Prostate gland (tissue), 2 donors: ENCODE results near the gene ARRDC3. TPM values are rescaled to one million over a fixed set of nuclear protein-coding genes. Genes with fewer than 3 reads are reported as not detected.

Experiments used
- DNase-seq: peaks from one replicate; pipeline ENCODE4 v3.0.0-alpha.2; 2019; ENCODE audit warnings: low spot score
- H3K27ac ChIP-seq, 2 donors: fragments of 200-600 bp; sonication (generic); 2 replicates each; pipeline ENCODE4 v1.5.1; 2017 to 2019
- H3K27me3 ChIP-seq: fragments of 200-600 bp; sonication (generic); replicated peaks from 2 replicates; pipeline ENCODE4 v1.5.1; 2019; ENCODE audit not compliant: insufficient read depth
- H3K36me3 ChIP-seq, 2 donors: fragments of 200-600 bp; sonication (generic); 1 replicate in 1 of 2; 2 replicates in 1 of 2; pipeline versions ENCODE4 v1.5.1 to v1.8.1; 2017 to 2019
- H3K4me1 ChIP-seq: fragments of 200-600 bp; sonication (generic); replicated peaks from 2 replicates; pipeline ENCODE4 v1.5.1; 2019
- H3K4me3 ChIP-seq, 2 donors: fragments of 200-600 bp; sonication (generic); 2 replicates each; pipeline ENCODE4 v1.5.1; 2017 to 2019
- H3K9me3 ChIP-seq: fragments of 200-600 bp; sonication (generic); 2 replicates; pipeline ENCODE4 v1.5.1; 2017
- POLR2A ChIP-seq: fragments of 450-650 bp; IDR thresholded peaks from one replicate; pipeline ENCODE4 v1.6.1; 2016; ENCODE audit warnings: antibody characterized with exemption, mild to moderate bottlenecking
- POLR2AphosphoS5 ChIP-seq: sonication (generic); formaldehyde crosslinking; IDR thresholded peaks from one replicate; pipeline ENCODE4 v1.6.1; 2017; ENCODE audit warnings: antibody characterized with exemption
- WGBS: methylation state at CpG from one replicate; pipeline ENCODE4 v1.1.5; 2018; 5-methylcytosine and 5-hydroxymethylcytosine counted together
- intact Hi-C: fragments of 100-400 bp; cut with DNase I; formaldehyde crosslinking; loops from one replicate; pipeline ENCODE4 v1.14.2; 2022
- total RNA-seq, 2 donors: library from RNA; depleted of rRNA; stranded (reverse); fragments of >200 nt; gene quantifications; one replicate each; pipeline ENCODE4 v1.1.0, GENCODE V29; 2016
- TF ChIP-seq, protein P1 (sequence below), 4 experiments: fragments of 200-600 bp in 2 of 4; fragments of 450-650 bp in 2 of 4; sonication (generic) in 2 of 4; IDR thresholded peaks; 1 replicate in 3 of 4; 2 replicates in 1 of 4; pipeline ENCODE4 v1.5.1; 2016 to 2019; ENCODE audit warnings: antibody characterized with exemption in 4 of 4, mild to moderate bottlenecking in 2 of 4, moderate library complexity in 2 of 4

The ARRDC3 gene
- total RNA-seq, 2 donors from 2014 or later = 31.4 to 54.9 TPM

DNA sequence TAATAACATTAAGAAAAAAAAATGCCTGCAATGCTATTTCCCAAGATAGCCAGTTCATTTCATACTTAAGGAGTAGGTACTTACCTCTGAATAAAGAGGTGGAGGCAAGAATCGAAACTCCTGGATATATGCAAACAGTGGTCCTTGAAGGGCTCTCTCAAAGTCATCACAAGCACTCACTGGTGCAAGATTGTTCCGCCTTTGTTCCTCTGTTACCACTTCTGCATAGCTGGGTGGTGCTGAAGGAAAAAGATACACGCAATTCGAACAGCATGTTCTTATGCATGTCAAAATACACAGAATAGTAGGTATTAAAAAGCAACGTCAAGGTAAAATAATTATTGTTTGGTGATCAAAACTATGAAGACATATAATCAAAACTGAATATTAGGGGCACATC is 9.5 kb downstream of the ARRDC3 start:
- peaks cover 0 to 15% of the 10 kb centered on the region in 2 donors for H3K36me3 ChIP-seq
- no peak overlapping the region for H3K4me3 ChIP-seq
- H3K27ac ChIP-seq = no peak overlapping the region
- no peaks in the 10 kb centered on the region for H3K9me3 ChIP-seq
- 77% methylated on average over 5 of the region's 5 CpGs for WGBS
- intact Hi-C loops = no loop called here
- H3K27me3 ChIP-seq = no peaks in the 10 kb centered on the region
- no peak for TF ChIP-seq POLR2A
- TF ChIP-seq POLR2AphosphoS5 = no peak
- TF ChIP-seq, protein P1, sequence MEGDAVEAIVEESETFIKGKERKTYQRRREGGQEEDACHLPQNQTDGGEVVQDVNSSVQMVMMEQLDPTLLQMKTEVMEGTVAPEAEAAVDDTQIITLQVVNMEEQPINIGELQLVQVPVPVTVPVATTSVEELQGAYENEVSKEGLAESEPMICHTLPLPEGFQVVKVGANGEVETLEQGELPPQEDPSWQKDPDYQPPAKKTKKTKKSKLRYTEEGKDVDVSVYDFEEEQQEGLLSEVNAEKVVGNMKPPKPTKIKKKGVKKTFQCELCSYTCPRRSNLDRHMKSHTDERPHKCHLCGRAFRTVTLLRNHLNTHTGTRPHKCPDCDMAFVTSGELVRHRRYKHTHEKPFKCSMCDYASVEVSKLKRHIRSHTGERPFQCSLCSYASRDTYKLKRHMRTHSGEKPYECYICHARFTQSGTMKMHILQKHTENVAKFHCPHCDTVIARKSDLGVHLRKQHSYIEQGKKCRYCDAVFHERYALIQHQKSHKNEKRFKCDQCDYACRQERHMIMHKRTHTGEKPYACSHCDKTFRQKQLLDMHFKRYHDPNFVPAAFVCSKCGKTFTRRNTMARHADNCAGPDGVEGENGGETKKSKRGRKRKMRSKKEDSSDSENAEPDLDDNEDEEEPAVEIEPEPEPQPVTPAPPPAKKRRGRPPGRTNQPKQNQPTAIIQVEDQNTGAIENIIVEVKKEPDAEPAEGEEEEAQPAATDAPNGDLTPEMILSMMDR (IDR thresholded peaks at IDR 0.05) = no peak
- H3K4me1 ChIP-seq = no peaks in the 10 kb centered on the region
- DNase-seq = no peak

GRCh38 chr5:91373006-91373405 is 10.1 kb downstream of the ARRDC3 start:
- peaks cover 0 to 15% of the 10 kb centered on the region in 2 donors for H3K36me3 ChIP-seq
- no peaks in the 10 kb centered on the region for H3K4me1 ChIP-seq
- H3K9me3 ChIP-seq = no peaks in the 10 kb centered on the region
- intact Hi-C loops = no loop called here
- H3K27ac ChIP-seq = no peak overlapping the region
- 24% methylated on average over 1 of the region's 1 CpG for WGBS
- TF ChIP-seq, protein P1 (IDR thresholded peaks at IDR 0.05) = no peak
- TF ChIP-seq POLR2A (no peak), POLR2AphosphoS5 (no peak)
- no peak overlapping the region for H3K4me3 ChIP-seq
- DNase-seq = no peak
- no peaks in the 10 kb centered on the region for H3K27me3 ChIP-seq

GRCh38 chr5:91369480-91369879 is 13.6 kb downstream of the ARRDC3 start:
- peaks cover 5 to 6% of the 10 kb centered on the region in 2 donors for H3K36me3 ChIP-seq
- TF ChIP-seq POLR2A = no peak
- TF ChIP-seq, protein P1 (IDR thresholded peaks at IDR 0.05) = no peak
- no peak for TF ChIP-seq POLR2AphosphoS5
- no peaks in the 10 kb centered on the region for H3K9me3 ChIP-seq
- H3K27me3 ChIP-seq = no peaks in the 10 kb centered on the region
- H3K4me3 ChIP-seq = no peak overlapping the region
- H3K4me1 ChIP-seq = no peaks in the 10 kb centered on the region
- no peak for DNase-seq
- intact Hi-C loops = no loop called here
- WGBS = 38% methylated on average over 1 of the region's 1 CpG
- H3K27ac ChIP-seq = no peak overlapping the region

DNA sequence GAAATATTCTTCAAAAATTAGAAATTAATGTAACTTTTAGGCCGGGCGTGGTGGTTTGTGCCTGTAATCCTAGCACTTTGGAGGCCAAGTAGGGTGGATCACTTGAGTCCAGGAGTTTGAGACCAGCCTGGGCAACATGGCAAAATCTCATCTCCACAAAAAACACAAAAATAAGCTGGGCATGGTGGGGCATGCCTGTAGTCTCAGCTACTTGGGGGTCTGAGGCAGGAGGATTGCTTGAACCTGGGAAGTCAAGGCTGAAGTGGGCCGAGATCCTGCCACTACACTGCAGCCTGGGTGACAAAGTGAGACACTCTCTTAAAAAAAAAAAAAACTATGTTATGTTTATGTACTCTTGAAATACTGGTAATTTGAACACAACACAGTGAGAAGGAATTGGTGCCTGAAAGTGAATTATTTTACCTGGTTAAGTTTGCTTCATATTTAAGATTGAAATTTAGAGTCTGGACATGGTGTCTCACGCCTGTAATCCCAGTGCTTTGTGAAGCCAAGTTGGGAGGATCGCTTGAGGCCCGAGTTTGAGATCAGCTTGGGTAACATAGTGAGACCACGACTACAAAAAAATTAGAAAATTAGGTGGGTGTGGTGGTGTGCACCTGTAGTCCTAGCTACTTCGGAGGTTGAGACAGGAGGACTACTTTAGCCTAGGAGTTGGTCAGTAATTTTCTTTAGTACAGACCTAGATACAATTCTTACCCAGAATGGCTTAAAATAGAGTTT is 15.0 kb downstream of the ARRDC3 start:
- intact Hi-C loops = no loop called here
- WGBS = 94% methylated on average over 8 of the region's 8 CpGs
- TF ChIP-seq POLR2AphosphoS5 (no peak), POLR2A (no peak)
- TF ChIP-seq, protein P1 (IDR thresholded peaks at IDR 0.05) = no peak
- H3K4me1 ChIP-seq = no peaks in the 10 kb centered on the region
- no peak for DNase-seq
- H3K27ac ChIP-seq = no peak overlapping the region
- H3K36me3 ChIP-seq = peaks cover 0 to 5% of the 10 kb centered on the region in 2 donors
- no peak overlapping the region for H3K4me3 ChIP-seq
- no peaks in the 10 kb centered on the region for H3K27me3 ChIP-seq
- H3K9me3 ChIP-seq = no peaks in the 10 kb centered on the region

- Histone ChIP-seq H3K27ac (no peak overlapping the region), H3K4me1 (no peaks in the 10 kb centered on the region), H3K4me3 (no peak overlapping the region), H3K9me3 (no peaks in the 10 kb centered on the region), H3K27me3 (no peaks in the 10 kb centered on the region), H3K36me3 (peaks cover 0 to 5% of the 10 kb centered on the region in 2 donors)
- TF ChIP-seq, protein P1 (IDR thresholded peaks at IDR 0.05) = no peak
- TF ChIP-seq POLR2A = no peak
- TF ChIP-seq POLR2AphosphoS5 = no peak
- intact Hi-C loops = no loop called here
- no peak for DNase-seq
Observed at GRCh38 chr5:91367344-91367743, 15.8 kb downstream of the ARRDC3 start.
